A549 (cell line): ENCODE measurements around the gene LILRB3. TPM values are rescaled to one million over a fixed set of nuclear protein-coding genes. Genes with fewer than 3 reads are reported as not detected.

Source experiments
- ATAC-seq, 2 experiments: fragments of 200-7000 bp in 1 of 2; fragments of >200 bp in 1 of 2; cut with Nextera tagmentation in 1 of 2; cut with Tn5 transposase in 1 of 2; 3 replicates each; pipeline versions ENCODE4 v1.8.0 to v1.9.1; 2018 to 2020; ENCODE audit warnings: mild to moderate bottlenecking in 1 of 2, moderate library complexity in 1 of 2
- CTCF ChIA-PET: fragments of 300-600 bp; sonication (Branson Sonifier 250); formaldehyde crosslinking; extraction: SDS; loops from one replicate; lab custom pipeline; 2021; ENCODE audit warnings: antibody characterized with exemption, inconsistent platforms; lab: Yijun Ruan, JAX
- POLR2A ChIA-PET: fragments of 350-600 bp; formaldehyde crosslinking; extraction: SDS; loops from one replicate; lab custom pipeline; 2021; ENCODE audit warnings: antibody characterized with exemption, inconsistent platforms; lab: Yijun Ruan, JAX
- DNase-seq, 2 experiments: peaks; one replicate each; pipeline versions ENCODE4 v3.0.0 to v3.0.0-alpha.2; 2011 to 2016; ENCODE audit warnings: low read depth in 1 of 2, low spot score in 1 of 2
- FAIRE-seq: peaks from 2 replicates; lab custom pipeline; 2011; peaks lifted over from hg19 to GRCh38; lab: Jason Lieb, UNC
- H3K27ac ChIP-seq, 2 experiments: fragments of >200 bp; sonication (Bioruptor Twin); formaldehyde crosslinking; 3 replicates each; pipeline ENCODE4 v1.5.1; 2016 to 2017
- H3K4me1 ChIP-seq: fragments of >200 bp; sonication (Bioruptor Twin); formaldehyde crosslinking; 3 replicates; pipeline ENCODE4 v1.6.1; 2016
- H3K4me2 ChIP-seq: fragments of >200 bp; sonication (Bioruptor Twin); formaldehyde crosslinking; 3 replicates; pipeline ENCODE4 v1.6.1; 2016
- H3K4me3 ChIP-seq: fragments of >200 bp; sonication (Bioruptor Twin); formaldehyde crosslinking; 3 replicates; pipeline ENCODE4 v1.5.1; 2016
- H3K9me3 ChIP-seq: fragments of >200 bp; sonication (Bioruptor Twin); formaldehyde crosslinking; 3 replicates; pipeline ENCODE4 v1.6.1; 2016
- BHLHE40 ChIP-seq: IDR thresholded peaks from 2 replicates; pipeline ENCODE4 v1.6.1; 2012; ENCODE audit warnings: low read depth, low read length, inconsistent platforms
- CEBPB ChIP-seq, 2 experiments: fragments of >200 bp in 1 of 2; sonication (Bioruptor Twin) in 1 of 2; formaldehyde crosslinking in 1 of 2; IDR thresholded peaks; 2 replicates each; pipeline ENCODE4 v1.6.1; 2012 to 2016
- CHD4 ChIP-seq: fragments of 200-600 bp; sonication (generic); IDR thresholded peaks from 2 replicates; pipeline ENCODE4 v1.6.1; 2016; ENCODE audit warnings: antibody characterized with exemption, mild to moderate bottlenecking, borderline replicate concordance
- CTCF ChIP-seq: fragments of >200 bp; sonication (Bioruptor Twin); formaldehyde crosslinking; IDR thresholded peaks from 3 replicates; pipeline ENCODE4 v1.5.1; 2016
- E2F6 ChIP-seq: IDR thresholded peaks from 2 replicates; pipeline ENCODE4 v1.6.1; 2012; ENCODE audit warnings: low read depth, borderline replicate concordance
- EHF ChIP-seq: fragments of 250-450 bp; sonication (Bioruptor Pico); IDR thresholded peaks from 2 replicates; pipeline ENCODE4 v1.5.0; 2020; ENCODE audit warnings: mild to moderate bottlenecking
- EHMT2 ChIP-seq: fragments of 200-600 bp; sonication (generic); IDR thresholded peaks from 2 replicates; pipeline ENCODE4 v1.6.1; 2016; ENCODE audit warnings: antibody characterized with exemption, low read depth, mild to moderate bottlenecking, moderate library complexity
- FOSB ChIP-seq: fragments of 250-450 bp; sonication (Bioruptor Pico); IDR thresholded peaks from 2 replicates; pipeline ENCODE4 v1.5.0; 2020; ENCODE audit warnings: mild to moderate bottlenecking, moderate library complexity
- FOSL2 ChIP-seq, 2 experiments: fragments of 450-650 bp in 1 of 2; fragments of >200 bp in 1 of 2; sonication (Bioruptor Twin) in 1 of 2; formaldehyde crosslinking; IDR thresholded peaks; 2 replicates each; pipeline versions ENCODE4 v1.5.0 to v1.6.1; 2016 to 2020; ENCODE audit warnings: mild to moderate bottlenecking in 1 of 2, moderate library complexity in 1 of 2
- FOXS1 ChIP-seq: fragments of 250-450 bp; sonication (Bioruptor Pico); IDR thresholded peaks from 2 replicates; pipeline ENCODE4 v1.5.0; 2020; ENCODE audit warnings: mild to moderate bottlenecking, moderate library complexity
- GATA3 ChIP-seq: IDR thresholded peaks from 2 replicates; pipeline ENCODE4 v1.6.1; 2012; ENCODE audit warnings: borderline replicate concordance
- HES2 ChIP-seq: fragments of >200 bp; sonication (Bioruptor Twin); formaldehyde crosslinking; IDR thresholded peaks from 2 replicates; pipeline ENCODE4 v1.6.1; 2016
- HMGXB4 ChIP-seq: fragments of 250-450 bp; sonication (Bioruptor Pico); IDR thresholded peaks from 2 replicates; pipeline ENCODE4 v1.5.0; 2021; ENCODE audit warnings: mild to moderate bottlenecking, moderate library complexity, borderline replicate concordance
- HOXA7 ChIP-seq: fragments of 250-450 bp; sonication (Bioruptor Pico); IDR thresholded peaks from 2 replicates; pipeline ENCODE4 v1.5.0; 2020; ENCODE audit warnings: mild to moderate bottlenecking, moderate library complexity
- JUN ChIP-seq, 2 experiments: fragments of >200 bp; sonication (Bioruptor Twin); formaldehyde crosslinking; IDR thresholded peaks; 2 replicates in 1 of 2; 3 replicates in 1 of 2; pipeline ENCODE4 v1.6.1; 2016 to 2017
- KDM5A ChIP-seq: fragments of 200-600 bp; sonication (generic); IDR thresholded peaks from 2 replicates; pipeline ENCODE4 v1.6.1; 2016; ENCODE audit warnings: antibody characterized with exemption, mild to moderate bottlenecking
- MYC ChIP-seq: IDR thresholded peaks from 2 replicates; pipeline ENCODE4 v1.6.1; 2012; ENCODE audit warnings: mild to moderate bottlenecking, inconsistent platforms, low read length, improper control_type of control experiment, borderline replicate concordance
- PBX3 ChIP-seq: IDR thresholded peaks from 2 replicates; pipeline ENCODE4 v1.6.1; 2012
- PHF8 ChIP-seq: fragments of 200-600 bp; sonication (generic); IDR thresholded peaks from 2 replicates; pipeline ENCODE4 v1.6.1; 2016; ENCODE audit warnings: low read depth, mild to moderate bottlenecking, antibody characterized with exemption, moderate library complexity, borderline replicate concordance
- POLR2A ChIP-seq: IDR thresholded peaks from 2 replicates; pipeline ENCODE4 v1.6.1; 2012; ENCODE audit warnings: mild to moderate bottlenecking, low read length
- POLR2AphosphoS2 ChIP-seq: conservative IDR thresholded peaks from 2 replicates; pipeline ENCODE4 v1.6.1; 2012; ENCODE audit warnings: low read length, improper control_type of control experiment, inconsistent platforms
- RARB ChIP-seq: fragments of 250-450 bp; sonication (Bioruptor Pico); IDR thresholded peaks from 2 replicates; pipeline ENCODE4 v1.8.0; 2021; ENCODE audit warnings: mild to moderate bottlenecking, moderate library complexity
- REST ChIP-seq: fragments of 200-600 bp; sonication (generic); IDR thresholded peaks from 2 replicates; pipeline ENCODE4 v1.6.1; 2016; ENCODE audit warnings: antibody characterized with exemption, mild to moderate bottlenecking, moderate library complexity
- SMC3 ChIP-seq: fragments of >200 bp; sonication (Bioruptor Twin); formaldehyde crosslinking; IDR thresholded peaks from 3 replicates; pipeline ENCODE4 v1.6.1; 2018; ENCODE audit warnings: inconsistent platforms
- TFCP2L1 ChIP-seq: fragments of 250-450 bp; sonication (Bioruptor Pico); IDR thresholded peaks from 2 replicates; pipeline ENCODE4 v1.5.0; 2021; ENCODE audit warnings: mild to moderate bottlenecking
- WGBS: methylation state at CpG from one replicate; pipeline ENCODE4 v1.1.6; 2017; ENCODE audit errors: missing lambda C conversion rate; 5-methylcytosine and 5-hydroxymethylcytosine counted together
- polyA plus RNA-seq, 4 experiments: library from polyadenylated mRNA; depleted of rRNA in 3 of 4; stranded (reverse); fragments of >200 nt; fragmentation: RNase III in 1 of 4; extraction: RNeasy Plus Mini Kit Qiagen cat#74134 plus additional on column Dnase treatment in 1 of 4; gene quantifications; 2 replicates in 3 of 4; 3 replicates in 1 of 4; pipeline ENCODE4 v1.2.3, GENCODE V29; 2011 to 2017

LILRB3 gene
- polyA plus RNA-seq, 2 of the 4 experiments (the other 2 are of a cell fraction), result not detected

- WGBS, result 54% methylated on average over 20 of the region's 24 CpGs
- ChIA-PET CTCF (interaction anchor here (0.7 to 1.8 kb wide), 5 partner anchors 10 to 91 kb away, joined by 3 to 7 read pairs (median 3); partner anchors contain the start of gene MBOAT7), POLR2A (interaction anchor here (1.0 to 4.5 kb wide), 4 partner anchors 9 to 91 kb away, joined by 4 to 47 read pairs (median 24); partner anchors contain the start of genes CNOT3, MBOAT7, RPS9 and TSEN34)
- TF ChIP-seq FOXS1 (CRISPR knock-in tag) (no peak), CHD4 (no peak), TFCP2L1 (CRISPR knock-in tag) (peak; percentile 97), POLR2A (no peak), PHF8 (no peak), FOSL2 (IDR thresholded peaks at IDR 0.05) (no peak), FOSL2 (CRISPR knock-in tag; IDR thresholded peaks at IDR 0.05) (peak; percentile 13; the same call in 1 of the 2 replicates), SMC3 (no peak), BHLHE40 (no peak), PBX3 (peak; percentile 80; the same call in 1 of the 2 replicates), E2F6 (no peak), KDM5A (no peak), GATA3 (no peak), HES2 (no peak), RARB (CRISPR knock-in tag) (peak; percentile 62), CTCF (no peak), REST (no peak), CEBPB (IDR thresholded peaks at IDR 0.05) (no peak), FOSB (CRISPR knock-in tag) (peak; percentile 88), EHMT2 (no peak), MYC (no peak), POLR2AphosphoS2 (0 out of 2 replicates have a peak, but pooled peaks have one; percentile 29), HOXA7 (CRISPR knock-in tag) (peak; percentile 88), EHF (peak; percentile 25), HMGXB4 (CRISPR knock-in tag) (no peak), JUN (IDR thresholded peaks at IDR 0.05) (no peak)
- Histone ChIP-seq H3K4me3 (peak overlapping the region; percentile 5; the same call in 1 of the 3 replicates), H3K4me2 (peak overlapping the region; percentile 93), H3K9me3 (no peaks in the 10 kb centered on the region), H3K27ac (peak overlapping the region; percentile 31 to 68; a peak in 5 of 6 replicates), H3K4me1 (peaks cover 71% of the 10 kb centered on the region)
- FAIRE-seq (no peak), DNase-seq (peak in 1 of 2 experiments; percentile 52), ATAC-seq (peak; percentile 50 to 57)
Measured at GRCh38 chr19:54209058-54209810, 13.6 kb downstream of the LILRB3 start.
